Measurements from ENCODE around the gene TMEFF2.

Gene TMEFF2

DNA sequence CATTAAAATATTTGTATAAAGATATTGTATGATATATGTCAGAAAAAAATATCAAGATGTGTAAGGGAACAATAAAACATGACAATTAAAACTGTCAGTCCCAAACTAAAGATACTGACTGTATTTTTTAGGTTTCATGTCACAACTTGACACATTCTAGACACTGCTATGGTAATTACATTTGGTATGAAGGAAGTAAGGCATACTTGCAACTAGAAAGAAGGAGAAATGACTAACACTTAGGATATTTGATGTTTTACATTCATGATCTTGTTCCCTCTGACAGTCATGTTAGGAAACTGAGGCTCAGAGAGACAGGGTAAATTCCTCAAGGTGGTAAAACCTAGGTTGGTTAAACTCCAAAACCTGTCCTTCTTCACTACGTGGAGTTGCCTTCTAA is 68.3 kb downstream of the TMEFF2 start:
- ChIA-PET POLR2A (no interaction called here), CTCF (no interaction called here)
- no peaks in the 10 kb centered on the region for H3K36me3 ChIP-seq (ENCODE audit: control insufficient read depth in 2 of 2, insufficient read depth in 1 of 2, low read length in 2 of 2)
- H3K4me1 ChIP-seq (ENCODE audit: control insufficient read depth, insufficient read depth, low read length) = no peaks in the 10 kb centered on the region
- no peaks in the 10 kb centered on the region for H3K9me3 ChIP-seq (ENCODE audit: control insufficient read depth, insufficient read depth, low read depth, low read length)
- H3K4me3 ChIP-seq (ENCODE audit: low read depth, low read length) = no peak overlapping the region
- no peak overlapping the region for H3K27ac ChIP-seq (ENCODE audit: extremely low read depth, low read depth, low read length)
- TF ChIP-seq, protein P1, sequence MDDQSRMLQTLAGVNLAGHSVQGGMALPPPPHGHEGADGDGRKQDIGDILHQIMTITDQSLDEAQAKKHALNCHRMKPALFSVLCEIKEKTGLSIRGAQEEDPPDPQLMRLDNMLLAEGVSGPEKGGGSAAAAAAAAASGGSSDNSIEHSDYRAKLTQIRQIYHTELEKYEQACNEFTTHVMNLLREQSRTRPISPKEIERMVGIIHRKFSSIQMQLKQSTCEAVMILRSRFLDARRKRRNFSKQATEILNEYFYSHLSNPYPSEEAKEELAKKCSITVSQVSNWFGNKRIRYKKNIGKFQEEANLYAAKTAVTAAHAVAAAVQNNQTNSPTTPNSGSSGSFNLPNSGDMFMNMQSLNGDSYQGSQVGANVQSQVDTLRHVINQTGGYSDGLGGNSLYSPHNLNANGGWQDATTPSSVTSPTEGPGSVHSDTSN (CRISPR knock-in tag; IDR thresholded peaks at IDR 0.05) = no peak
- TF ChIP-seq, protein P2, sequence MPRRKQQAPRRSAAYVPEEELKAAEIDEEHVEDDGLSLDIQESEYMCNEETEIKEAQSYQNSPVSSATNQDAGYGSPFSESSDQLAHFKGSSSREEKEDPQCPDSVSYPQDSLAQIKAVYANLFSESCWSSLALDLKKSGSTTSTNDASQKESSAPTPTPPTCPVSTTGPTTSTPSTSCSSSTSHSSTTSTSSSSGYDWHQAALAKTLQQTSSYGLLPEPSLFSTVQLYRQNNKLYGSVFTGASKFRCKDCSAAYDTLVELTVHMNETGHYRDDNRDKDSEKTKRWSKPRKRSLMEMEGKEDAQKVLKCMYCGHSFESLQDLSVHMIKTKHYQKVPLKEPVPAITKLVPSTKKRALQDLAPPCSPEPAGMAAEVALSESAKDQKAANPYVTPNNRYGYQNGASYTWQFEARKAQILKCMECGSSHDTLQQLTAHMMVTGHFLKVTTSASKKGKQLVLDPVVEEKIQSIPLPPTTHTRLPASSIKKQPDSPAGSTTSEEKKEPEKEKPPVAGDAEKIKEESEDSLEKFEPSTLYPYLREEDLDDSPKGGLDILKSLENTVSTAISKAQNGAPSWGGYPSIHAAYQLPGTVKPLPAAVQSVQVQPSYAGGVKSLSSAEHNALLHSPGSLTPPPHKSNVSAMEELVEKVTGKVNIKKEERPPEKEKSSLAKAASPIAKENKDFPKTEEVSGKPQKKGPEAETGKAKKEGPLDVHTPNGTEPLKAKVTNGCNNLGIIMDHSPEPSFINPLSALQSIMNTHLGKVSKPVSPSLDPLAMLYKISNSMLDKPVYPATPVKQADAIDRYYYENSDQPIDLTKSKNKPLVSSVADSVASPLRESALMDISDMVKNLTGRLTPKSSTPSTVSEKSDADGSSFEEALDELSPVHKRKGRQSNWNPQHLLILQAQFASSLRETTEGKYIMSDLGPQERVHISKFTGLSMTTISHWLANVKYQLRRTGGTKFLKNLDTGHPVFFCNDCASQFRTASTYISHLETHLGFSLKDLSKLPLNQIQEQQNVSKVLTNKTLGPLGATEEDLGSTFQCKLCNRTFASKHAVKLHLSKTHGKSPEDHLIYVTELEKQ (tag by site-specific recombination; IDR thresholded peaks at IDR 0.05; ENCODE audit: borderline replicate concordance) = no peak
- TF ChIP-seq ZSCAN30 (tag by site-specific recombination; IDR thresholded peaks at IDR 0.05) = no peak

DNA sequence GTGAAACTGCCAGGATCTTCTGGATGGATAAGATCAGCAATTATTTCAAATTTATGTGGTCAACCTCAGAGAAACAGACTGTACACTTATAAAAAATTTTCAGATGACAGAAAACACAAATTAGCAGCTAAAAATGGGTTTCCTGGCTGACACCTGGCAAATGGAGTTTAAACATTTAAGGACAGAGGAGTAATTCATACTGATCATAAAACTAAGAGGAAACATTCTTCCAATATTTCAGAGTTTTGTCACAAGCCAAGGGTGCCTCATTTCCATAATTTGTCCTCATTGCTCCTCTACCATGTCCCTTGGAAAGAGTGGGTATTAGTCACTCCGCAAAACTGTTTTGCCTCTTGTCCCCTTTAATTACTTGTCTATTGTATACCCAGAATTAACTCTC is 70.2 kb downstream of the TMEFF2 start:
- Histone ChIP-seq H3K27ac (ENCODE audit: extremely low read depth, low read depth, low read length) (no peak overlapping the region), H3K4me3 (ENCODE audit: low read depth, low read length) (no peak overlapping the region), H3K36me3 (ENCODE audit: control insufficient read depth in 2 of 2, insufficient read depth in 1 of 2, low read length in 2 of 2) (no peaks in the 10 kb centered on the region), H3K9me3 (ENCODE audit: control insufficient read depth, insufficient read depth, low read depth, low read length) (no peaks in the 10 kb centered on the region), H3K4me1 (ENCODE audit: control insufficient read depth, insufficient read depth, low read length) (no peaks in the 10 kb centered on the region)
- ChIA-PET CTCF (no interaction called here), POLR2A (no interaction called here)
- TF ChIP-seq ZNF2 (tag by site-specific recombination; IDR thresholded peaks at IDR 0.05) = no peak
- TF ChIP-seq ZFP41 (tag by site-specific recombination; IDR thresholded peaks at IDR 0.05; ENCODE audit: borderline replicate concordance) = no peak
- TF ChIP-seq, protein P3, sequence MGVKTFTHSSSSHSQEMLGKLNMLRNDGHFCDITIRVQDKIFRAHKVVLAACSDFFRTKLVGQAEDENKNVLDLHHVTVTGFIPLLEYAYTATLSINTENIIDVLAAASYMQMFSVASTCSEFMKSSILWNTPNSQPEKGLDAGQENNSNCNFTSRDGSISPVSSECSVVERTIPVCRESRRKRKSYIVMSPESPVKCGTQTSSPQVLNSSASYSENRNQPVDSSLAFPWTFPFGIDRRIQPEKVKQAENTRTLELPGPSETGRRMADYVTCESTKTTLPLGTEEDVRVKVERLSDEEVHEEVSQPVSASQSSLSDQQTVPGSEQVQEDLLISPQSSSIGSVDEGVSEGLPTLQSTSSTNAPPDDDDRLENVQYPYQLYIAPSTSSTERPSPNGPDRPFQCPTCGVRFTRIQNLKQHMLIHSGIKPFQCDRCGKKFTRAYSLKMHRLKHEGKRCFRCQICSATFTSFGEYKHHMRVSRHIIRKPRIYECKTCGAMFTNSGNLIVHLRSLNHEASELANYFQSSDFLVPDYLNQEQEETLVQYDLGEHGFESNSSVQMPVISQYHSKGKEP (tag by site-specific recombination; IDR thresholded peaks at IDR 0.05) = no peak
- no peak for TF ChIP-seq KLF1 (tag by site-specific recombination; IDR thresholded peaks at IDR 0.05)
- TF ChIP-seq ZNF335 (tag by site-specific recombination; conservative IDR thresholded peaks at IDR 0.05) = no peak
- no peak for TF ChIP-seq ZNF433 (tag by site-specific recombination; IDR thresholded peaks at IDR 0.05; ENCODE audit: low read depth)
- TF ChIP-seq, protein P4, sequence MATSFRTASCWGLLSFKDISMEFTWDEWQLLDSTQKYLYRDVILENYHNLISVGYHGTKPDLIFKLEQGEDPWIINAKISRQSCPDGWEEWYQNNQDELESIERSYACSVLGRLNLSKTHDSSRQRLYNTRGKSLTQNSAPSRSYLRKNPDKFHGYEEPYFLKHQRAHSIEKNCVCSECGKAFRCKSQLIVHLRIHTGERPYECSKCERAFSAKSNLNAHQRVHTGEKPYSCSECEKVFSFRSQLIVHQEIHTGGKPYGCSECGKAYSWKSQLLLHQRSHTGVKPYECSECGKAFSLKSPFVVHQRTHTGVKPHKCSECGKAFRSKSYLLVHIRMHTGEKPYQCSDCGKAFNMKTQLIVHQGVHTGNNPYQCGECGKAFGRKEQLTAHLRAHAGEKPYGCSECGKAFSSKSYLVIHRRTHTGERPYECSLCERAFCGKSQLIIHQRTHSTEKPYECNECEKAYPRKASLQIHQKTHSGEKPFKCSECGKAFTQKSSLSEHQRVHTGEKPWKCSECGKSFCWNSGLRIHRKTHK (tag by site-specific recombination; IDR thresholded peaks at IDR 0.05) = no peak
- no peak for TF ChIP-seq ZNF324 (tag by site-specific recombination; IDR thresholded peaks at IDR 0.05)
- TF ChIP-seq ZNF239 (tag by site-specific recombination; IDR thresholded peaks at IDR 0.05) = no peak
- no peak for TF ChIP-seq PRDM1 (tag by site-specific recombination; IDR thresholded peaks at IDR 0.05)
- TF ChIP-seq, protein P5, sequence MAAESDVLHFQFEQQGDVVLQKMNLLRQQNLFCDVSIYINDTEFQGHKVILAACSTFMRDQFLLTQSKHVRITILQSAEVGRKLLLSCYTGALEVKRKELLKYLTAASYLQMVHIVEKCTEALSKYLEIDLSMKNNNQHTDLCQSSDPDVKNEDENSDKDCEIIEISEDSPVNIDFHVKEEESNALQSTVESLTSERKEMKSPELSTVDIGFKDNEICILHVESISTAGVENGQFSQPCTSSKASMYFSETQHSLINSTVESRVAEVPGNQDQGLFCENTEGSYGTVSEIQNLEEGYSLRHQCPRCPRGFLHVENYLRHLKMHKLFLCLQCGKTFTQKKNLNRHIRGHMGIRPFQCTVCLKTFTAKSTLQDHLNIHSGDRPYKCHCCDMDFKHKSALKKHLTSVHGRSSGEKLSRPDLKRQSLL (tag by site-specific recombination; IDR thresholded peaks at IDR 0.05) = no peak
- no peak for TF ChIP-seq SALL2 (tag by site-specific recombination; IDR thresholded peaks at IDR 0.05; ENCODE audit: borderline replicate concordance)
- TF ChIP-seq, protein P6, sequence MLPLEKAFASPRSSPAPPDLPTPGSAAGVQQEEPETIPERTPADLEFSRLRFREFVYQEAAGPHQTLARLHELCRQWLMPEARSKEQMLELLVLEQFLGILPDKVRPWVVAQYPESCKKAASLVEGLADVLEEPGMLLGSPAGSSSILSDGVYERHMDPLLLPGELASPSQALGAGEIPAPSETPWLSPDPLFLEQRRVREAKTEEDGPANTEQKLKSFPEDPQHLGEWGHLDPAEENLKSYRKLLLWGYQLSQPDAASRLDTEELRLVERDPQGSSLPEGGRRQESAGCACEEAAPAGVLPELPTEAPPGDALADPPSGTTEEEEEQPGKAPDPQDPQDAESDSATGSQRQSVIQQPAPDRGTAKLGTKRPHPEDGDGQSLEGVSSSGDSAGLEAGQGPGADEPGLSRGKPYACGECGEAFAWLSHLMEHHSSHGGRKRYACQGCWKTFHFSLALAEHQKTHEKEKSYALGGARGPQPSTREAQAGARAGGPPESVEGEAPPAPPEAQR (tag by site-specific recombination; IDR thresholded peaks at IDR 0.05) = no peak
- TF ChIP-seq, protein P7, sequence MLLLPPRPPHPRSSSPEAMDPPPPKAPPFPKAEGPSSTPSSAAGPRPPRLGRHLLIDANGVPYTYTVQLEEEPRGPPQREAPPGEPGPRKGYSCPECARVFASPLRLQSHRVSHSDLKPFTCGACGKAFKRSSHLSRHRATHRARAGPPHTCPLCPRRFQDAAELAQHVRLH (tag by site-specific recombination; IDR thresholded peaks at IDR 0.05) = no peak

Measured in HEK293 (cell line).